Gastrocnemius medialis (tissue), 4 donors: ENCODE data around the gene PALLD.

Experiments
- CTCF ChIP-seq, 5 experiments: fragments of 450-650 bp in 3 of 5; fragments of 200-600 bp in 2 of 5; sonication (generic) in 2 of 5; IDR thresholded peaks in 4 of 5; conservative IDR thresholded peaks in 1 of 5; 1 replicate in 4 of 5; 2 replicates in 1 of 5; pipeline ENCODE4 v1.5.1; 2016 to 2019; ENCODE audit warnings: antibody characterized with exemption in 5 of 5, mild to moderate bottlenecking in 3 of 5, moderate library complexity in 3 of 5
- POLR2A ChIP-seq, 2 donors: fragments of 450-650 bp; IDR thresholded peaks; one replicate each; pipeline ENCODE4 v1.6.1; 2017; ENCODE audit warnings: antibody characterized with exemption in 2 of 2, mild to moderate bottlenecking in 2 of 2, moderate library complexity in 2 of 2

DNA sequence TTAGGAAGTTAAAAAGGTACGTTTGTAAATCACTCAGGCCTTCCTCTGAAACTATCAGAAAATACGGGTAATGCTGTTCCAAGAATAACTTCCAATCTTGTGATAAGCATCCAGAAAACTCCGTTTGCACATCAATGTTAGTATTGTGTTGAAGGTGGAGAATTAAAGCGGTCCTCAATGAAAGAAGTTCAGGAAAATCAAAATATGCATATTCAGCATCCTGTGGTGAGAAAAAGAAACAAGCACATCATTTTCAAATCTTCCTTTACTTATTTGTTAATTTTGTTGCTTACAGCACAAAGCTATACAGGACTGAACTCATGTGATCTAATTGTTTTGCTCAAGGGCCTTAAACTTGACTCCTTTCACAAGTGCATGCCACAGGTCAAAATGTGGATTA, 35.0 kb upstream of the PALLD start:
- TF ChIP-seq CTCF (IDR thresholded peaks at IDR 0.05 in 4 of 5, conservative IDR thresholded peaks at IDR 0.05 in 1 of 5) (no peak), POLR2A (IDR thresholded peaks at IDR 0.05) (no peak)
